ENCODE data around the gene C22orf39. TPM values are rescaled to one million over a fixed set of nuclear protein-coding genes. Genes with fewer than 3 reads are reported as not detected.

Gene C22orf39
- total and polyA plus RNA-seq, 4 donors: 11.3 to 22.4 (median 13.5) TPM

DNA sequence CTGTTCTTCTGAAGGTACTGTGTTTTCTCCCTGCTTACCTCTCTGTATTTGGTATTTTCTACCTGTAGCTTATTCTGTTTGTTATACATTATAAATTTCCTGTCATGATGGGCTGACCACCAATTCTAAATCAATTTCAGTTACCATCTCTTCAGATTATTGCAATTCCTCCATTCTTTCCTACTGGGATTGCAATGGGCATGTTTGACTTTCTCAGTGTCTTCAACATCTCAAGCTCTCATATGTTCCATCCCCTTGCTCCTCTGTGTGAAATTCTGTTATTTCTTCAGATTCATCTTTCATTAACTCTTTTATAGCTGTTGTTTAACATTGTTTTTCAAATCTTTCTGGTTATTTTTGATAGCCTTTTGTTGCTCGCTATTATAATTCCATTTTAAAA is 15.5 kb upstream of the C22orf39 start:
- Histone ChIP-seq H3K27me3 (ENCODE audit: control insufficient read depth in 4 of 4, insufficient read depth in 4 of 4, low read length in 3 of 4) (no peaks in the 10 kb centered on the region), H3K9ac (ENCODE audit: low read depth in 1 of 2, low read length in 2 of 2) (no peak overlapping the region), H3K27ac (ENCODE audit: low read depth in 1 of 2, low read length in 2 of 2) (no peak overlapping the region), H3K4me1 (ENCODE audit: control insufficient read depth in 4 of 4, insufficient read depth in 4 of 4, low read length in 3 of 4) (no peaks in the 10 kb centered on the region), H3K4me3 (ENCODE audit: low read depth in 1 of 3, low read length in 3 of 3) (no peak overlapping the region), H3K9me3 (ENCODE audit: control insufficient read depth in 4 of 4, low read length in 3 of 4) (no peaks in the 10 kb centered on the region), H3K36me3 (ENCODE audit: control insufficient read depth in 4 of 4, insufficient read depth in 3 of 4, low read depth in 1 of 4, low read length in 3 of 4) (peaks cover 17 to 58% (median 49%) of the 10 kb centered on the region in 4 donors)
- TF ChIP-seq HNF4G (IDR thresholded peaks at IDR 0.05) (no peak), RXRA (IDR thresholded peaks at IDR 0.05) (no peak), TAF1 (conservative IDR thresholded peaks at IDR 0.05) (no peak), FOXA2 (IDR thresholded peaks at IDR 0.05) (no peak), FOXA1 (IDR thresholded peaks at IDR 0.05) (no peak), ZBTB33 (IDR thresholded peaks at IDR 0.05) (no peak), YY1 (IDR thresholded peaks at IDR 0.05) (no peak), EGR1 (IDR thresholded peaks at IDR 0.05; ENCODE audit: low read depth in 2 of 2) (no peak), JUND (IDR thresholded peaks at IDR 0.05) (no peak), HNF4A (conservative IDR thresholded peaks at IDR 0.05) (no peak), GABPA (IDR thresholded peaks at IDR 0.05 in 1 of 2, conservative IDR thresholded peaks at IDR 0.05 in 1 of 2) (no peak), RAD21 (IDR thresholded peaks at IDR 0.05) (no peak), NR2F2 (IDR thresholded peaks at IDR 0.05) (no peak), MAX (IDR thresholded peaks at IDR 0.05) (no peak), SP1 (IDR thresholded peaks at IDR 0.05) (no peak)
- TF ChIP-seq, protein P1, sequence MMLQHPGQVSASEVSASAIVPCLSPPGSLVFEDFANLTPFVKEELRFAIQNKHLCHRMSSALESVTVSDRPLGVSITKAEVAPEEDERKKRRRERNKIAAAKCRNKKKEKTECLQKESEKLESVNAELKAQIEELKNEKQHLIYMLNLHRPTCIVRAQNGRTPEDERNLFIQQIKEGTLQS (IDR thresholded peaks at IDR 0.05): no peak
- TF ChIP-seq, protein P2, sequence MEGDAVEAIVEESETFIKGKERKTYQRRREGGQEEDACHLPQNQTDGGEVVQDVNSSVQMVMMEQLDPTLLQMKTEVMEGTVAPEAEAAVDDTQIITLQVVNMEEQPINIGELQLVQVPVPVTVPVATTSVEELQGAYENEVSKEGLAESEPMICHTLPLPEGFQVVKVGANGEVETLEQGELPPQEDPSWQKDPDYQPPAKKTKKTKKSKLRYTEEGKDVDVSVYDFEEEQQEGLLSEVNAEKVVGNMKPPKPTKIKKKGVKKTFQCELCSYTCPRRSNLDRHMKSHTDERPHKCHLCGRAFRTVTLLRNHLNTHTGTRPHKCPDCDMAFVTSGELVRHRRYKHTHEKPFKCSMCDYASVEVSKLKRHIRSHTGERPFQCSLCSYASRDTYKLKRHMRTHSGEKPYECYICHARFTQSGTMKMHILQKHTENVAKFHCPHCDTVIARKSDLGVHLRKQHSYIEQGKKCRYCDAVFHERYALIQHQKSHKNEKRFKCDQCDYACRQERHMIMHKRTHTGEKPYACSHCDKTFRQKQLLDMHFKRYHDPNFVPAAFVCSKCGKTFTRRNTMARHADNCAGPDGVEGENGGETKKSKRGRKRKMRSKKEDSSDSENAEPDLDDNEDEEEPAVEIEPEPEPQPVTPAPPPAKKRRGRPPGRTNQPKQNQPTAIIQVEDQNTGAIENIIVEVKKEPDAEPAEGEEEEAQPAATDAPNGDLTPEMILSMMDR (IDR thresholded peaks at IDR 0.05; ENCODE audit: low read depth, low read length, missing input control): no peak
- DNase-seq (ENCODE audit: low spot score): no peak
- WGBS: 99% methylated on average over 1 of the region's 1 CpG

- Histone ChIP-seq H3K9ac (ENCODE audit: low read depth in 1 of 2, low read length in 2 of 2) (no peak overlapping the region), H3K27ac (ENCODE audit: low read depth in 1 of 2, low read length in 2 of 2) (no peak overlapping the region), H3K36me3 (ENCODE audit: control insufficient read depth in 4 of 4, insufficient read depth in 3 of 4, low read depth in 1 of 4, low read length in 3 of 4) (peaks cover 6 to 56% (median 42%) of the 10 kb centered on the region in 4 donors), H3K27me3 (ENCODE audit: control insufficient read depth in 4 of 4, insufficient read depth in 4 of 4, low read length in 3 of 4) (no peaks in the 10 kb centered on the region), H3K9me3 (ENCODE audit: control insufficient read depth in 4 of 4, low read length in 3 of 4) (no peaks in the 10 kb centered on the region), H3K4me1 (ENCODE audit: control insufficient read depth in 4 of 4, insufficient read depth in 4 of 4, low read length in 3 of 4) (no peaks in the 10 kb centered on the region), H3K4me3 (ENCODE audit: low read depth in 1 of 3, low read length in 3 of 3) (no peak overlapping the region)
- TF ChIP-seq FOXA2 (IDR thresholded peaks at IDR 0.05) (no peak), REST (IDR thresholded peaks at IDR 0.05) (no peak)
- 95% methylated on average over 1 of the region's 1 CpG for WGBS
- DNase-seq (ENCODE audit: low spot score): no peak
These were observed 14.0 kb upstream of the C22orf39 start for GRCh38 chr22:19461506-19461905.

All from liver (tissue), 9 donors.